B cell (primary cell): ENCODE measurements around the gene AMPD2. TPM values are rescaled to one million over a fixed set of nuclear protein-coding genes. Genes with fewer than 3 reads are reported as not detected.
A peak's percentile ranks its signal among the peaks of the same experiment; 100 is the strongest.

Source experiments
- ATAC-seq: fragments of 200-7000 bp; cut with Tn5 transposase; one replicate; pipeline ENCODE4 v1.10.0; 2021; ENCODE audit warnings: low read depth, mild to moderate bottlenecking, moderate number of reproducible peaks, moderate library complexity
- CTCF ChIA-PET: fragments of 350-600 bp; sonication (Branson Sonifier 250); formaldehyde crosslinking; loops from one replicate; lab custom pipeline; 2021; ENCODE audit warnings: antibody characterized with exemption, inconsistent platforms; lab: Charles Lee
- POLR2A ChIA-PET: fragments of 350-600 bp; sonication (Branson Sonifier 250); formaldehyde crosslinking; loops from one replicate; lab custom pipeline; 2021; ENCODE audit warnings: antibody characterized with exemption; lab: Charles Lee
- DNase-seq: peaks from one replicate; pipeline ENCODE4 v3.0.0; 2013
- H2AFZ ChIP-seq: 2 replicates; pipeline ENCODE4 v1.6.1; 2012; ENCODE audit warnings: mild to moderate bottlenecking, low read depth, low read length; ENCODE audit not compliant: insufficient read depth, poor library complexity, severe bottlenecking
- H3K27ac ChIP-seq, 2 donors: 1 replicate in 1 of 2; 2 replicates in 1 of 2; pipeline ENCODE4 v1.5.1; 2012 to 2013; ENCODE audit warnings: low read length in 2 of 2, mild to moderate bottlenecking in 2 of 2, moderate library complexity in 1 of 2
- H3K27me3 ChIP-seq, 4 experiments: fragments of 200-600 bp in 1 of 4; sonication (generic) in 1 of 4; replicated peaks in 1 of 4; 1 replicate in 2 of 4; 2 replicates in 2 of 4; pipeline versions ENCODE4 v1.6.1 to v1.7.0; 2013 to 2016; ENCODE audit warnings: low read length in 3 of 4, mild to moderate bottlenecking in 2 of 4, mixed read lengths in 1 of 4, moderate library complexity in 1 of 4; ENCODE audit not compliant: insufficient read depth in 4 of 4, control insufficient read depth in 3 of 4; ENCODE audit errors: control extremely low read depth in 1 of 4
- H3K36me3 ChIP-seq, 2 experiments: replicated peaks in 1 of 2; 1 replicate in 1 of 2; 2 replicates in 1 of 2; pipeline versions ENCODE4 v1.6.1 to v1.7.1; 2013; ENCODE audit warnings: low read length in 1 of 2; ENCODE audit not compliant: insufficient read depth in 2 of 2, control insufficient read depth in 1 of 2; ENCODE audit errors: control extremely low read depth in 1 of 2, extremely low read depth in 1 of 2
- H3K4me1 ChIP-seq, 2 donors: fragments of 200-600 bp in 1 of 2; sonication (generic) in 1 of 2; 1 replicate in 1 of 2; 2 replicates in 1 of 2; pipeline versions ENCODE4 v1.5.1 to v1.6.1; 2013 to 2017; ENCODE audit warnings: low read length in 2 of 2; ENCODE audit not compliant: control insufficient read depth in 2 of 2, insufficient read depth in 2 of 2
- H3K4me2 ChIP-seq: replicated peaks from 2 replicates; pipeline ENCODE3; 2012; ENCODE audit warnings: mild to moderate bottlenecking, low read depth, low read length; ENCODE audit not compliant: poor library complexity, severe bottlenecking
- H3K4me3 ChIP-seq, 5 experiments: fragments of 200-600 bp in 1 of 5; sonication (generic) in 1 of 5; 1 replicate in 3 of 5; 2 replicates in 2 of 5; pipeline versions ENCODE4 v1.5.1 to v1.7.0; 2011 to 2016; ENCODE audit warnings: low read length in 4 of 5, mild to moderate bottlenecking in 4 of 5, low read depth in 2 of 5, control low read depth in 1 of 5, moderate library complexity in 1 of 5; ENCODE audit not compliant: insufficient read depth in 1 of 5; ENCODE audit errors: control extremely low read depth in 1 of 5, extremely low read depth in 1 of 5
- H3K79me2 ChIP-seq: fragments of 200-600 bp; sonication (generic); one replicate; pipeline ENCODE4 v1.6.0; 2016; ENCODE audit warnings: low read length; ENCODE audit not compliant: control insufficient read depth, insufficient read depth
- H3K9ac ChIP-seq: fragments of 200-600 bp; sonication (generic); 2 replicates; pipeline ENCODE4 v1.6.1; 2017; ENCODE audit warnings: mild to moderate bottlenecking, low read length, moderate library complexity
- H3K9me3 ChIP-seq, 3 donors: one replicate each; pipeline versions ENCODE4 v1.6.1 to v1.7.1; 2013; ENCODE audit warnings: low read length in 2 of 3; ENCODE audit not compliant: control insufficient read depth in 2 of 3, insufficient read depth in 1 of 3; ENCODE audit errors: control extremely low read depth in 1 of 3
- H4K20me1 ChIP-seq: 2 replicates; pipeline ENCODE4 v1.6.0; 2012; ENCODE audit warnings: mild to moderate bottlenecking, low read length; ENCODE audit not compliant: insufficient read depth, control insufficient read depth, poor library complexity, severe bottlenecking
- H3K27ac Mint-ChIP-seq: one replicate; pipeline ENCODE4 v1.8.0; 2021; ENCODE audit warnings: mixed read lengths
- H3K27me3 Mint-ChIP-seq: one replicate; pipeline ENCODE4 v1.8.0; 2021; ENCODE audit warnings: mixed read lengths
- H3K4me1 Mint-ChIP-seq: one replicate; pipeline ENCODE4 v1.8.0; 2021; ENCODE audit warnings: mixed read lengths
- H3K4me3 Mint-ChIP-seq: one replicate; pipeline ENCODE4 v1.8.0; 2021; ENCODE audit warnings: mixed read lengths
- H3K9me3 Mint-ChIP-seq: one replicate; pipeline ENCODE4 v1.8.0; 2022; ENCODE audit warnings: mixed read lengths; ENCODE audit not compliant: insufficient read depth
- EZH2 ChIP-seq: IDR thresholded peaks from 2 replicates; pipeline ENCODE4 v1.6.1; 2012; ENCODE audit warnings: borderline replicate concordance, low read depth, mild to moderate bottlenecking, moderate library complexity, low read length; ENCODE audit not compliant: insufficient read depth, poor library complexity, severe bottlenecking
- WGBS: methylation state at CpG from one replicate; pipeline ENCODE4 v1.1.5; 2013; ENCODE audit warnings: missing lambda C conversion rate; ENCODE audit not compliant: insufficient coverage; 5-methylcytosine and 5-hydroxymethylcytosine counted together
- intact Hi-C: fragments of 100-400 bp; cut with micrococcal nuclease; formaldehyde crosslinking; loops from one replicate; pipeline ENCODE4 v1.10.0; 2022
- polyA plus RNA-seq: library from polyadenylated mRNA; depleted of rRNA; stranded (reverse); fragments of >200 nt; gene quantifications from 2 replicates; pipeline ENCODE4 v1.2.3, GENCODE V29; 2012
- total RNA-seq, 2 donors: library from RNA; stranded (reverse); fragments of 120-200 nt in 1 of 2; gene quantifications; 1 replicate in 1 of 2; 2 replicates in 1 of 2; pipeline versions ENCODE4 v1.2.3 to v1.2.4, GENCODE V29; 2013 to 2022
- TF ChIP-seq, protein P1 (sequence below): fragments of 200-600 bp; IDR thresholded peaks from one replicate; pipeline ENCODE4 v1.8.0; 2022; ENCODE audit warnings: antibody characterized with exemption, mild to moderate bottlenecking

Gene AMPD2
- total and polyA plus RNA-seq, 2 donors (not counting 1 experiment from before 2014, with no cell fraction given) = 104 to 121 TPM

DNA sequence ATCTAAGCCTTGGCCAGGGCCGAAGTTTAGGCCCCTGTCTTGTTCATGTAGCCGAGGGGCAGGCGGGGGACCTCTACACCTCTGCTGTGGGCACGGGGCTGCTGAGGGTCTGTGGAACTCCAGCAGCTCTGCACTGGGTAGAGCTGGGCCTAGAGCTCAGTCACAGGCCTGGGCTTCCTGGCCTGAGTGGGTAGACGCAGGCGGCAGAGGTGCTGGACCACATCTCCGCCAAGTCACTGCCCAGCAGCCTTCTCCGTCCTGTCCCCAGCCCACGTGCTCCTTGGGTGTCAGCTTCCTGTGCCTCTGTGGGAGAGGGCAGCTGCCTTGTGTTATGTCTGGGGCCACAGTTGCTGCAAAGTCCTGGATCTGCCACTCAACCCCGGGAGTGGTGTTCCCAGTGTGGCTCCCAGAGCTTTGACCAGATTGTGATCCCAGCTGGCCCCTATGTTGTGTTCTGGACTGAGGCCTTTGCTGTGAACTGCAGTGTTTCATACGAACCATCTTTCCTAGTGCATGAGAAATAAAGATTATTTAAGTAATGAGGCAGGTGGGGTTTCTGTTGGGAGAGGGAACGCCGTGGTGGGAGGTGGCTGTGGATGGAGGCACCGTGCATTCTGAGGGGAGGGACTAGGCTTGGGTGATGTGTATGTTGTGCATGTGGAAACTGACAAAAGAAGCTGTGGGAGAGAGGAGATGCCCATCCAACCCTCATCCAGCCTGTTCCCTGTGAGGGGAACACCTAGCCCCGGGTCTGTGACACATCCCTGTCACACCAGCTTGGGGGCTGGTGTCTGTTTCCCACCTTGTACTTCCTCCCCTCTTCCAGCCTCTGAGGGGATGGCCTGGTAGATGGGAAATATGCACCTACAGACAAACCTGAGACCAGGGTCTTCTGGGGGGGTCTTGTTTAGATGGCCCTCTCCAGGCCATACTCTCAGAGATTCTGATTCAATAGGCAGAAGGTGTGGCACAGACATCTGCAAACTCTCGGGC, 12.2 kb downstream of the AMPD2 start:
- peak; percentile 8 for DNase-seq
- H3K4me3 ChIP-seq = no peak overlapping the region
- H3K4me1 ChIP-seq = peaks cover 0 to 3% of the 10 kb centered on the region in 2 donors
- no peak overlapping the region for H3K27ac ChIP-seq
- H3K79me2 ChIP-seq = no peaks in the 10 kb centered on the region
- H3K27me3 ChIP-seq = no peaks in the 10 kb centered on the region
- H3K4me2 ChIP-seq = no peak overlapping the region
- no peaks in the 10 kb centered on the region for H3K9me3 Mint-ChIP-seq
- no peaks in the 10 kb centered on the region for H3K27me3 Mint-ChIP-seq
- H3K9me3 ChIP-seq = no peaks in the 10 kb centered on the region
- 95% methylated on average over 15 of the region's 16 CpGs for WGBS
- intact Hi-C loops = no loop called here
- H3K27ac Mint-ChIP-seq = no peak overlapping the region
- H3K4me1 Mint-ChIP-seq = peaks cover 5% of the 10 kb centered on the region
- H4K20me1 ChIP-seq = no peaks in the 10 kb centered on the region
- ChIA-PET CTCF (interaction anchor here (0.6 to 16.5 kb wide), 11 partner anchors 8 to 352 kb away, joined by 3 to 276 read pairs (median 5); partner anchors contain the start of genes GNAI3 and GPR61), POLR2A (no interaction called here)
- H3K9ac ChIP-seq = no peak overlapping the region
- H2AFZ ChIP-seq = no peak overlapping the region
- peaks cover 0 to 44% of the 10 kb centered on the region in 2 experiments for H3K36me3 ChIP-seq
- TF ChIP-seq EZH2 = no peak
- TF ChIP-seq, protein P1, sequence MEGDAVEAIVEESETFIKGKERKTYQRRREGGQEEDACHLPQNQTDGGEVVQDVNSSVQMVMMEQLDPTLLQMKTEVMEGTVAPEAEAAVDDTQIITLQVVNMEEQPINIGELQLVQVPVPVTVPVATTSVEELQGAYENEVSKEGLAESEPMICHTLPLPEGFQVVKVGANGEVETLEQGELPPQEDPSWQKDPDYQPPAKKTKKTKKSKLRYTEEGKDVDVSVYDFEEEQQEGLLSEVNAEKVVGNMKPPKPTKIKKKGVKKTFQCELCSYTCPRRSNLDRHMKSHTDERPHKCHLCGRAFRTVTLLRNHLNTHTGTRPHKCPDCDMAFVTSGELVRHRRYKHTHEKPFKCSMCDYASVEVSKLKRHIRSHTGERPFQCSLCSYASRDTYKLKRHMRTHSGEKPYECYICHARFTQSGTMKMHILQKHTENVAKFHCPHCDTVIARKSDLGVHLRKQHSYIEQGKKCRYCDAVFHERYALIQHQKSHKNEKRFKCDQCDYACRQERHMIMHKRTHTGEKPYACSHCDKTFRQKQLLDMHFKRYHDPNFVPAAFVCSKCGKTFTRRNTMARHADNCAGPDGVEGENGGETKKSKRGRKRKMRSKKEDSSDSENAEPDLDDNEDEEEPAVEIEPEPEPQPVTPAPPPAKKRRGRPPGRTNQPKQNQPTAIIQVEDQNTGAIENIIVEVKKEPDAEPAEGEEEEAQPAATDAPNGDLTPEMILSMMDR = no peak
- H3K4me3 Mint-ChIP-seq = no peak overlapping the region
- ATAC-seq = no peak
